AG09309 (cell line): ENCODE measurements around the gene APBA1.
A peak's percentile ranks its signal among the peaks of the same experiment; 100 is the strongest.

Experiments
- DNase-seq: peaks from one replicate; pipeline ENCODE4 v3.0.0-alpha.2; 2010; ENCODE audit warnings: low read depth
- H3K4me3 ChIP-seq: 2 replicates; pipeline ENCODE4 v1.5.1; 2011; ENCODE audit warnings: mild to moderate bottlenecking, low read depth, low read length, moderate library complexity; ENCODE audit not compliant: control insufficient read depth
- TF ChIP-seq, protein P1 (sequence below): IDR thresholded peaks from 2 replicates; pipeline ENCODE4 v1.5.1; 2011; ENCODE audit warnings: mild to moderate bottlenecking, low read depth, low read length, inconsistent platforms; ENCODE audit not compliant: insufficient read depth, control insufficient read depth; ENCODE audit errors: missing control alignments

The APBA1 gene

DNA sequence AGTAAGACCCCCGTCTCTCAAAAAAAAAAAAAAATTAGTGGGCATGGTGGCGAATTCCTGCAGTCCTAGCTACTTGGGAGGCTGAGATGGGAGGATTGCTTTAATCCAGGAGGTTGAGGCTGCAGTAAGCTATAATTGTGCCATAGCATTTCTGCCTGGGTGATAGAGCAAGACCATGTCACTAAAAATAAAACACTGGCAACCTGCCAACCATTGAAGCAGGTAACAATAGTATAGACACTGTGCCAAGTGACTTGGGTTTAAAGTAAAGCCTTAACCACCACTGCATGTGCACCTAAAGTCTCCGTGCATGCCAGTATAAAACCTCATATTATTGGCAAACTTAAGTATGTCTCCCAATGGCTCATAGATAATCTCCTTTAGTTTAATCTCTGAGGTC, 3.4 kb upstream of the APBA1 start:
- TF ChIP-seq, protein P1, sequence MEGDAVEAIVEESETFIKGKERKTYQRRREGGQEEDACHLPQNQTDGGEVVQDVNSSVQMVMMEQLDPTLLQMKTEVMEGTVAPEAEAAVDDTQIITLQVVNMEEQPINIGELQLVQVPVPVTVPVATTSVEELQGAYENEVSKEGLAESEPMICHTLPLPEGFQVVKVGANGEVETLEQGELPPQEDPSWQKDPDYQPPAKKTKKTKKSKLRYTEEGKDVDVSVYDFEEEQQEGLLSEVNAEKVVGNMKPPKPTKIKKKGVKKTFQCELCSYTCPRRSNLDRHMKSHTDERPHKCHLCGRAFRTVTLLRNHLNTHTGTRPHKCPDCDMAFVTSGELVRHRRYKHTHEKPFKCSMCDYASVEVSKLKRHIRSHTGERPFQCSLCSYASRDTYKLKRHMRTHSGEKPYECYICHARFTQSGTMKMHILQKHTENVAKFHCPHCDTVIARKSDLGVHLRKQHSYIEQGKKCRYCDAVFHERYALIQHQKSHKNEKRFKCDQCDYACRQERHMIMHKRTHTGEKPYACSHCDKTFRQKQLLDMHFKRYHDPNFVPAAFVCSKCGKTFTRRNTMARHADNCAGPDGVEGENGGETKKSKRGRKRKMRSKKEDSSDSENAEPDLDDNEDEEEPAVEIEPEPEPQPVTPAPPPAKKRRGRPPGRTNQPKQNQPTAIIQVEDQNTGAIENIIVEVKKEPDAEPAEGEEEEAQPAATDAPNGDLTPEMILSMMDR: no peak
- no peak overlapping the region for H3K4me3 ChIP-seq
- DNase-seq: no peak

DNA sequence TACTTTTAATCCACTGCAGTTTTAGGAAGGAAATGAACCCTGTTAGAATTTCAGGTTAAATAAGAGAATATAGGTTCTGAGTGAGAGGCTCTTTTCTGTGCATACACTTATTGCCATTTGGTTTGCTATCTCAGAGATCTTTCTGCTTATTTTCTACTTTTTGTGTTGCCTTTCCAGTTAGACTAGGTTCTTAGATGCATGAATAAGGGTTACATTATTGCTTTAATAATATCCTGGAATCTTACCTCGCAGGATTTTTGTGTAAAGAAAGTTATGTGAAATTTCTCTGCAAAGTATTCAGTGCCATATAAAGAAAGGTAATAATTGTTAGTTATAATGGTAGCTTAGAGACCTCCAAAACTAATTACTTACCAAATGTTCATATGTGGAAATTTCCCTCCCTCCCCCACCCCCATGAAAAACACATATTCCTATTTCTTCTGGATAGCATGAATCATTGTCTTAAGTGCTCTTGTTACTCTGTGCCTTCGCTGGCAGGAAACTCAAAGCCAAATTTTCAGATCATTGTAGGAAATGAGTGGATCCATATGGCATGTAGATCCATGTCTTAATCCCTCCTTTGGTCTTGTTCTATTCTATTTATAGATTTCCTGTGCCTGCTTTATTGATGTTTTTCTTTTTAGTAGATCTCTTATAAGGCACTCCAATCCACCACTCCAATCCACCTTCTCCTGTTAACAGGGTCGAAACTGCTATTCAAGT, 2.7 kb upstream of the APBA1 start:
- peak; percentile 83 for DNase-seq
- H3K4me3 ChIP-seq: no peak overlapping the region
- TF ChIP-seq, protein P1: no peak

DNA sequence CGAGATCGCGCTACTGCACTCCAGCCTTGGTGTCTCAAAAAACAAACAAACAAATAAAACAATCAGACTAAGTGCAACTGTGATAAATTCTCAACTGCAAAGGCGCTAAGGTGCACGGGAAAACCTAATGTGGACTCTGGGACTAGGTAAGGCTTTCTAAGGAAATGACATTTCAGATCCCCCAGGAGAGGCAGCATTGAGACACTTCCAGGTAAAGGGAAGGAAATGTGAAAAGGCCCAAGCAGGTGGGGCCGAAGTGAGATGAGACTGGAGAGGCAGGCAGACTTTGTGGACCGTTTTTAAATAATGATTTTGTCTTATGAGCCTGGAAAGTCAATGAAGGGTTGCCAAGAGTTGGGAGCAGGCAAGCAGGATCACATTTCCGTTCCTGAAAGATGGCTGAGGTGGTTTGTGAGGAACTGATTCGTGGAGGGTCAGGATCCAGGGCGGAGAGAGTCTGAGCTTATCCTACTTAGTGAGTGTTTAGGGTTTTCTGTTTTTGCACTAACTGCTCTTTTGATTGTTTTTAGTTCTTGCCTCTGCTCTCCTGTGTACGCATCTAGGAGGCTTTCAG, 2.0 kb upstream of the APBA1 start:
- no peak overlapping the region for H3K4me3 ChIP-seq
- TF ChIP-seq, protein P1: no peak
- DNase-seq: no peak

DNA sequence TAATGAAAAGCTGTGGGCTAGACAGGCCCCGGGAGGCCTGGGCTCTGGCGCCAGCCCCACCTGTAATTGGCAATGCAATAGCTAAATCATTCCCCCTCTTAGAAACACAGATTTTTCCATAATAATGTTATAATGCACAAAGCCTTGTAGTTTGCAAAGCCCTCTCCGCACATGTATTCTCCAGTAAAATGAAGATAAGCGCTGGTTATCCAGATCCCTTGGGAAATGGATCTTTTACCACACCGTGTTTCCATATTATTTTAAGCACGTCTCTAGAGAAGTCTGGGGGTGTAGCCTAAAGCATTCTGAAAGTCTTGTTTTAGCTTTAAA, 1.1 kb upstream of the APBA1 start:
- H3K4me3 ChIP-seq: peak overlapping the region; percentile 64
- no peak for DNase-seq
- TF ChIP-seq, protein P1: no peak

DNA sequence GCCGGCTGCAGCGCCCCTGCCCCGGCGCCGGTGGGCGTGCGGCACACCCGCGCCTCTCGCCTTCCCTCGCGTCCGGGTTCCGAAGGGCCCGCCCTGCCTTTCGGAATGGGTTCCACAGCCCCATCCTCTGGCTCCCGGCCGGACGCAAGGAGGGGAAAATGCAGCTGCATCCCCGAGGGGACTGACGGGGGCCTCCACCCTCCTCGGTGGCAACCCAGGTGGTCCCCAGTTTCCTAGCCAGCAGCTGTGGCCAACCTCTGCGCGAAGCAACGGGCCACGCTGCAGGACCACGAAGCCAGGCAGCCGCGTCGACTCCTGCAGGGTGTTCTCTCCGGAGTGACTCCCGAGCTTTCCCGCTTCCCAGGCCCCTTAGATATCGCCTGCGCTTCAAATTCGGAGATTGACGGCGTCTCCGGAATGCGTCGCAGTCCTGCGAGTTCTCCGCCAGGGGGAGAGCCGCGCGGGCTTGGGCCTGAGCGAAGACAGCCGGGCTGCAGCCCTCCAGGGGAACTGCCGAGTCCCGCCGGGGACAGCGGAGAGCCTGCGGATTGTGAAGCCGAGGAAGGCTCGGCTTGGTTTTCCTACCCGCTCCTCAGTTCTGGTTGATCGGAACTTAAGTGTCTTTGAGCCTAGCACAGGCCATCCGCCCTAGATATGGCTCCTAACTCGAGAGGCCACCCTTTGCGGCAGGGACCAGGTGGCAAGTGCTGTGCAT, 582 bp upstream of the APBA1 start:
- DNase-seq: peak; percentile 46
- TF ChIP-seq, protein P1: peak; percentile 93
- H3K4me3 ChIP-seq: peak overlapping the region; percentile 64

DNA sequence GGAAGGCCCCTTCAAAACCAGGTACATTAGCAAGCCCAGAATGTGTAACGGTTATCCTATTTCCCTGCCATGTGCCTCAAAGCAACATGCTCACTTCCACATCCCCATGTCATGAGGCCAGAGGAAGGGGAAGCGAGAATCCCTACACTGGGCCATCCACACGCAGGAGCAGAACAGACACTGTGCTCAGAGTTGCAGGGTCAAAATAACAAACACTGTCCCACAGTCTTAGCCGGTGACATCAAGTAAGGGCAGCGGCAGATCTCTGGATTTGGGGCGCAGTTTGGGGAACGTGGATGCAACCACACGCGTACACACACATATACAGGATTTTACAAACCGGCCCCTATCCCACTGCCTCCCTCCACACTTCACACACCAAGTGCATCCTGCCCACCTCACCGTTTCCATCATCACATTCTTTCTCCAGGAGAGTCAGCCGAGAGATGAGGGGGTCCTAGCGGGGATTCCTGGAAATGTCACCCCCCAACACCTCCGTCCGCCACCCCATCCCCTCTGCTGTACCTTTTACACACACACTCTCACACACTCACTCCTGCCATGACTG, 776 bp downstream of the APBA1 start:
- DNase-seq: no peak
- peak overlapping the region; percentile 60 for H3K4me3 ChIP-seq
- TF ChIP-seq, protein P1: no peak
